HK-2 (cell line): Measurements from ENCODE around the gene GFAP.
A peak's percentile ranks its signal among the peaks of the same experiment; 100 is the strongest.

Source experiments
- DNase-seq: peaks from one replicate; pipeline ENCODE4 v3.0.0-alpha.2; 2018; ENCODE audit not compliant: unreplicated experiment

The GFAP gene

GRCh38 chr17:44900894-44901293 lies 14.4 kb downstream of the GFAP start:
- no peak for DNase-seq

- peak; percentile 89 for DNase-seq
Observed at GRCh38 chr17:44899074-44899782, 16.1 kb downstream of the GFAP start, which contains the start of gene EFTUD2. EFTUD2 (minus strand) TSS chr17:44899445; CDS start chr17:44894521, 4,924 bp downstream.

- no peak for DNase-seq
Observed at GRCh38 chr17:44898768-44899073, 16.6 kb downstream of the GFAP start.

- DNase-seq = no peak
Observed at GRCh38 chr17:44894642-44895041, 20.7 kb downstream of the GFAP start.

- no peak for DNase-seq
Observed at GRCh38 chr17:44892250-44892649, 23.1 kb downstream of the GFAP start.

GRCh38 chr17:44889003-44889402 lies 26.3 kb downstream of the GFAP start:
- no peak for DNase-seq

- DNase-seq = no peak
Observed at GRCh38 chr17:44887971-44888954, 27.0 kb downstream of the GFAP start.

GRCh38 chr17:44887016-44887415 lies 28.3 kb downstream of the GFAP start:
- no peak for DNase-seq

GRCh38 chr17:44884941-44885340 lies 30.4 kb downstream of the GFAP start:
- no peak for DNase-seq

GRCh38 chr17:44881145-44881544 lies 34.2 kb downstream of the GFAP start:
- no peak for DNase-seq

GRCh38 chr17:44880062-44880461 lies 35.2 kb downstream of the GFAP start:
- no peak for DNase-seq

GRCh38 chr17:44879376-44879775 lies 35.9 kb downstream of the GFAP start:
- no peak for DNase-seq

GRCh38 chr17:44878627-44879221 lies 36.6 kb downstream of the GFAP start:
- DNase-seq = no peak

- no peak for DNase-seq
Observed at GRCh38 chr17:44877121-44877520, 38.2 kb downstream of the GFAP start.

GRCh38 chr17:44875761-44876160 lies 39.5 kb downstream of the GFAP start:
- no peak for DNase-seq

GRCh38 chr17:44872131-44872768 lies 43.0 kb downstream of the GFAP start:
- DNase-seq = no peak

GRCh38 chr17:44871556-44871955 lies 43.7 kb downstream of the GFAP start:
- no peak for DNase-seq

GRCh38 chr17:44867841-44868240 lies 47.5 kb downstream of the GFAP start:
- DNase-seq = no peak

- DNase-seq = no peak
Observed at GRCh38 chr17:44865931-44866330, 49.4 kb downstream of the GFAP start.

GRCh38 chr17:44865231-44865660 lies 50.1 kb downstream of the GFAP start:
- peak; percentile 59 for DNase-seq

GRCh38 chr17:44864831-44865230 lies 50.5 kb downstream of the GFAP start:
- DNase-seq = no peak
